Stimulated activated CD8-positive, alpha-beta memory T cell treated with anti-CD3 and anti-CD28 coated beads, Interleukin-4, amount 100 ng/mL, for 4 hours (primary cell): ENCODE results near the gene LARP6.
"Not testable (repeated sequence)": the region's sequence is repeated elsewhere in the genome, so short reads cannot be mapped to it uniquely, and the experiment has no call there.

Experiments used
- DNase-seq, 2 donors: peaks; one replicate each; pipeline ENCODE4 v3.0.0-alpha.2; 2020; ENCODE audit warnings: low read depth in 2 of 2, low spot score in 1 of 2

Gene LARP6

GRCh38 chr15:70853973-70854665, at the start of gene LARP6:
LARP6 (minus strand) TSS chr15:70854157; CDS start chr15:70854088, 69 bp downstream.
- no peak for DNase-seq

GRCh38 chr15:70902107-70902506, 48.1 kb upstream of the LARP6 start:
- DNase-seq = no peak

GRCh38 chr15:70892912-70893560, 39.1 kb upstream of the LARP6 start:
- DNase-seq = no peak

- no peak for DNase-seq
These were observed 38.3 kb upstream of the LARP6 start, which contains the start of the genes LRRC49 and THAP10 for GRCh38 chr15:70892002-70892911. LRRC49 (plus strand) TSS chr15:70892826; CDS start chr15:70892895, 69 bp downstream. THAP10 (minus strand) TSS chr15:70892433; CDS start chr15:70892272, 161 bp downstream.

DNA sequence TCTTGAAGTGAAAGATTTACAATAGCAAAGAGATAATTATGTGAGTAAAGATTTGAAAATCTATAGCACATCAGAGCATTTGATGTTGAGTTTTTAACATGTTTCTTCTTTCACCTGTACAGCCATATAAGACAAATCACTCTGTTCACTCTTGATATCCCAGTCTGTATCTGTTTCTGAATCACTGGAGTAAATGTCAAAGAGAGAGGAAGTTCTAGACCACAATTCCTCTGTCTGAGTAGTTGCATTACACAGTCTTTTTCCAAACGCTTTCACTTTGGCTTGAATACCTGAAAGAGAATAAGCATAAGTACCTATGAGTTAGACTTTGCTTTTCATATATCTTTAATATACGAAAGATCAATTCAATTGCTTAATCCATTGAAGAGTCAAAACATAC, 28.4 kb upstream of the LARP6 start:
- no peak for DNase-seq

DNA sequence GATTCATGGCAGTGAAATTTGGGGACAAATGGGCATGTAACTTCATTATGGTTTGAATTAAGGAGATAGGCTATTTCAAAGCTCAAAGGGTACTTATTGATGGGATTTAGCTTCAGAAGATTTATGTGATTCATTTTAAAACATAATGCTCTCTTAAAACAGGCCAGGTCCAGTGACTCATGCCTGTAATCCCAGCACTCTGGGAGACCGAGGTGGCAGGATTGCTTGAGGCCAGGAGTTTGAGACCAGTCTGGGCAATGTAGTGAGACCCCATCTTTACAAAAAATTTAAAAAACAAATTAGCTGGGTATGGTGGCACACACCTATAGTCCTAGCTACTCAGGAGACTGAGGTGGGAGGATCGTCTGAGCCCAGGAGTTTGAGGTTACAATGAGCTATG, 26.8 kb upstream of the LARP6 start:
- DNase-seq = no peak

DNA sequence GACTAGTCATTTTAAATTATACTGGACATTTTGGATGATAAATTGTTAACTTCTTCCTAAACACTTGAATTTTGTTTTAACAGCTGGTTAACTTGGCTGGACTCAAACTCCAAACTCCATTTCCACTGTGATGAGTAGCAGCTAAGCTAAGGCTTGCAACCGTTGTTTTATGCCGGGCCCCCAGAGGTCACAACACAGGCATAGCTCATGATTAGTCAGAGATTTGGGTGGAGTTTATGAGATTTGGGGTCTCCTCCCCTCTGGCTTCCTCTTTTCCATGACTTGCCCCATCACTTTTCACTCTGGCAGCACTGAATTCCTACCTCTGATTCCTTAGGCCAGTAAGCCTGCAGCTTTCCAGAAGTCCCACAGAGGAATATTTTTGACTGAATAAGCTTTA, 25.4 kb upstream of the LARP6 start:
- no peak for DNase-seq

GRCh38 chr15:70876683-70877082, 22.7 kb upstream of the LARP6 start:
- no peak for DNase-seq

DNA sequence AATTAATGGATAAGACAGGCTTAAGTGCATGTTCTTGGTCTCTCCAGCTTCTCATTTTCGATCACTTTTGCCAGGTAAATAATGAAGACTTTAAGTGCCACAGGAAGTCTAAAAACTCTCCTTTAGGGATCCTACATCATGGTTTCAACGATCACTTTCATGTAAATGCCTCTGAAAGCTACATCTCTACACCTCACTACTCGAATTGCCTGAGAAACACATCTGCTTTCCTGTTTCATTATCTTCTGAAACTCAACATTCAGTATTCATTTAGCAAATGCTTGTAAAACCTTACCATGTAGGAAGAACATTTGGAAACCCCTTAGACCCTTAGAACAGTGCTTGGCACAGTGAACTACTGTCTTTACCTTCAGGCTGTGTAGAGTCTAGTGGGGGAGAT, 22.1 kb upstream of the LARP6 start:
- DNase-seq = no peak

DNA sequence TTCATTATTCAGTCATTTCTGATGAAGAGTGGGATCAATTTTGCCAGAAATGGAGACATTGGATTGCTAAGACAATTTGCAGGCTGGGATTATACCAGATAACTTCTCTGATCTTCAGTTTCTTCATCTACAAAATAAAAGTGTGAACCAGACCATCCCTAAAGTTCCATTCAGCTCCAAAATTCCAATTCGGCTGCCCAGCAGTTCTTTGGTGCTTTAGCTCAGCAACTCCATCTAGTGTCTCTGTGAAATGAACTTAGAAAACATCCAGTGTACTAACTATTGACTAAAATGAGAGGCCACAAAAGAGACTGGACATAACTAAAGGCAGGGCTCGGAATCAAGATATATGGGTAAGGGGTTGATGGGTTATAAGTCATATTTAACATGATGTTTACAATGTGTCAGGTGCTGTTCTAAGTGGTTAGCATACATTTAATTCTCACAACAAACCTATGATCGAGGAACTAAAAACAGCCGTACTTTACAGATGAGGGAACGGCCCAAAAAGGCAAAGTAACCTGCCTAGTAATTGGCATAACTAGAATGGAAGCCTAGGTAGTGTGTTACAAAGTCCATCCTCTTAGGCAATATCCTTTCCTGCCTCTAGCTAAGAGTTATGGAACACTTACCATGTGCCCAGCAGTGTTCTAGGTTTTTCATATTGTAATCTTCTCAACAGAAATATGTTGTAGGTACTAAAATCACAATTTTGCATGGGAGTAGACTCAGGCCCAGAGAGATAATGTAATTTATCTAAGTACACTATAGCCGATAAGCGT, 21.2 kb upstream of the LARP6 start:
- no peak for DNase-seq

DNA sequence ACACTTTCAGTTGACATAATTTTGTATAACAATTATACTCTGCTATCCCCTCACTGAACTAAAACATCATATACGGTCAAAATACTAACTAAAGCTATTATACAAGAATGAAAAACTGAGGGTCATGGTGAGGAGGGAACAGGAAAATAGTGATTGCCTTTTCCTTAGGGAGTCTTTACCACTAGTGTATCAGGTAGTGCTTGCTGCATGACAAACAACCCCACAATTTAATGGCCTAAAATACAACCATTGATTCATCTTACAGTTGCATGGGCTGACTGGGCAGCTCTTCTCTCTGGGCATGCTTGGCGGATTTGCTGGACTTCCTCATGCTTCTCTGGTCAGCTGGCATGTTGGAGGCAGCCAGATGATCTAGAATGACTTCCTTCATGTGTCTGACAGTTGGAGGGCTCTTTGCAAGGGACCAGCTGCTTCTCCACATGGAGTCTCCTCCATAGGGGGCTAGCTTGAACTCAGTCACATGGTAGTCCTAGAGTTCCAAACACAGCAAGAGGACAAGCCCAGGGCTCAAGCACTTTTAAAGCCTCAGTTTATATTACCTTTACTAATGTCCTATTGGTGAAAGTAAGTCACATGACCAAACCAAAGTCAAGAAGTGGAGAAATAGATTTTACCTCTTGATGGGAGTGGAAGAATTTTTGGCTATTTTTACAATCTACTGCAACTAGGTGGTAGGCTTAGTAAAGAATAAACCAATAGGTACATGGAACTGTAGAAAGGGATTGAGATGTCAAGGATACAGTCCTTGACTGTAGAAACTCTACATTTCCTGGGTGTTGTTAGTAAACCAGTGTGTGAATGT, 19.5 kb upstream of the LARP6 start:
- no peak for DNase-seq

DNA sequence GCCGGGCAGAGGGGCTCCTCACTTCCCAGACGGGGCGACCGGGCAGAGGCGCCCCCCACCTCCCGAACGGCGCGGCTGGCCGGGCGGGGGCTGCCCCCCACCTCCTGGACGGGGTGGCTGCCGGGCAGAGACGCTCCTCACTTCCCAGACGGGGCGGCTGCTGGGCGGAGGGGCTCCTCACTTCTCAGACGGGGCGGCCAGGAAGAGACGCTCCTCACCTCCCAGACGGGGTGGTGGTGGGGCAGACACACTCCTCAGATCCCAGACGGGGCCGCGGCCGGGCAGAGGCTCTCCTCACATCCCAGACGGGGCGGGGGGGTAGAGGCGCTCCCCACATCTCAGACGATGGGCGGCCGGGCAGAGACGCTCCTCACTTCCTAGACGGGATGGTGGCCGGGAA, 17.5 kb upstream of the LARP6 start:
- DNase-seq = not testable (repeated sequence)

- DNase-seq = no peak
These were observed 16.1 kb upstream of the LARP6 start for GRCh38 chr15:70870051-70870450.

GRCh38 chr15:70869346-70869745, 15.4 kb upstream of the LARP6 start:
- DNase-seq = no peak

DNA sequence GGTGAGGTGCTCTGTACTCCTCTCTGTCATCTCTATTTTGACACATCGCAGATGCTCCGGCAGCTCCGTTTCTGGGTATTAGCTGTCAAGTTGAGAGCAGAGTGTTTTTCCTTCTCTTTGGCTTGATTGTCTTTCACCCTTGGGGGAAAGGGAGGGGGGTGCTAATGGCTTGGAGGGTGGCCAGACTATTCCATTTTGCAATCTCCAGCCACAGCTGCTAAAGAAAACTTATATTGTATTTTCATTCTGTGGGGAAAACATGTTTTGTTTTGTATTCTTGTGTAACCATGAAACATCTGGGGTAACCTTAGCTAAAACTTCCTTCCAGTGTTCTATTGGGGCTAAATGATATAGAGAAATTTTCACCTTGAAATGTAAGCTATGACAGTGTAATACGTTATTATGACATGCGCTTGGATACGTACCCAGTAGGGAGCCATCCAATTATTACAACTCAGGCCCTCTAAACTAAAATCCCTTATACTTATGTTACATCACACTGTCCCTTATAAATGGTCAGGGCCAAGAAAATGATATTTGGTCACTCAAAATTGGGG, 14.0 kb upstream of the LARP6 start:
- DNase-seq = no peak

- no peak for DNase-seq
These were observed 13.2 kb upstream of the LARP6 start for GRCh38 chr15:70866982-70867641.

GRCh38 chr15:70863450-70864218, 9.7 kb upstream of the LARP6 start:
- no peak for DNase-seq

- DNase-seq = no peak
These were observed 6.0 kb upstream of the LARP6 start for GRCh38 chr15:70859998-70860397.
